Upper lobe of right lung (tissue), 1 donor: ENCODE measurements around the gene ELN. TPM values are rescaled to one million over a fixed set of nuclear protein-coding genes. Genes with fewer than 3 reads are reported as not detected.
A peak's percentile ranks its signal among the peaks of the same experiment; 100 is the strongest.

Experiments
- ATAC-seq: fragments of 200-7000 bp; cut with Tn5 transposase; one replicate; pipeline ENCODE4 v1.9.1; 2020; ENCODE audit warnings: mild to moderate bottlenecking, moderate library complexity
- DNase-seq: peaks from one replicate; pipeline ENCODE4 v3.0.0-alpha.2; 2020
- H3K27ac ChIP-seq: fragments of 200-600 bp; one replicate; pipeline ENCODE4 v1.8.0; 2022
- H3K27me3 ChIP-seq: fragments of 200-600 bp; one replicate; pipeline ENCODE4 v1.8.0; 2022; ENCODE audit warnings: mild to moderate bottlenecking
- H3K36me3 ChIP-seq: fragments of 200-600 bp; one replicate; pipeline ENCODE4 v1.8.0; 2022
- H3K4me1 ChIP-seq: fragments of 200-600 bp; one replicate; pipeline ENCODE4 v1.8.0; 2022
- H3K4me3 ChIP-seq: fragments of 200-600 bp; one replicate; pipeline ENCODE4 v1.8.0; 2022; ENCODE audit warnings: mild to moderate bottlenecking
- H3K9me3 ChIP-seq: fragments of 200-600 bp; one replicate; pipeline ENCODE4 v1.8.0; 2022
- CTCF ChIP-seq: fragments of 200-600 bp; IDR thresholded peaks from one replicate; pipeline ENCODE4 v1.8.0; 2022; ENCODE audit warnings: antibody characterized with exemption
- intact Hi-C: fragments of 100-400 bp; cut with DNase I; formaldehyde crosslinking; loops from one replicate; pipeline ENCODE4 v1.11.0; 2022
- total RNA-seq: library from RNA; stranded (reverse); fragmentation: NEBNext Ultra II Directional; extraction: Animal tissue kit (Norgen Biotek cat#: 25700); gene quantifications from one replicate; pipeline ENCODE4 v1.2.1, GENCODE V29; 2021
- donor health status: DM: no; HTN: yes; CAD: no; lungs with severe emphysema.

The ELN gene
- total RNA-seq, 1 donor from 2014 or later, result 231 TPM

GRCh38 chr7:74025730-74026129 is 2.2 kb upstream of the ELN start:
- intact Hi-C loops, result loop anchor here (10.0 kb wide), 1 partner anchor 161 kb away; the partner anchor contains the start of gene TMEM270
- no peak for ATAC-seq
- no peak for DNase-seq
- H3K27me3 ChIP-seq, result peaks cover 5% of the 10 kb centered on the region
- no peaks in the 10 kb centered on the region for H3K9me3 ChIP-seq
- H3K36me3 ChIP-seq, result no peaks in the 10 kb centered on the region
- no peak overlapping the region for H3K27ac ChIP-seq
- peaks cover 27% of the 10 kb centered on the region for H3K4me1 ChIP-seq
- TF ChIP-seq CTCF, result no peak
- no peak overlapping the region for H3K4me3 ChIP-seq

GRCh38 chr7:74026406-74026902 is 1.5 kb upstream of the ELN start:
- Histone ChIP-seq H3K27me3 (peaks cover 5% of the 10 kb centered on the region), H3K9me3 (no peaks in the 10 kb centered on the region), H3K4me1 (peaks cover 27% of the 10 kb centered on the region), H3K36me3 (no peaks in the 10 kb centered on the region), H3K4me3 (no peak overlapping the region), H3K27ac (peak overlapping the region; percentile 87)
- DNase-seq (no peak), ATAC-seq (no peak)
- intact Hi-C loops, result loop anchor here (10.0 kb wide), 1 partner anchor 162 kb away; the partner anchor contains the start of gene TMEM270
- no peak for TF ChIP-seq CTCF

- peak overlapping the region; percentile 87 for H3K27ac ChIP-seq
- intact Hi-C loops, result loop anchor here (10.0 kb wide), 1 partner anchor 162 kb away; the partner anchor contains the start of gene TMEM270
- H3K4me1 ChIP-seq, result peaks cover 30% of the 10 kb centered on the region
- DNase-seq (peak; percentile 87), ATAC-seq (peak; percentile 79)
- peaks cover 5% of the 10 kb centered on the region for H3K27me3 ChIP-seq
- no peaks in the 10 kb centered on the region for H3K36me3 ChIP-seq
- peak; percentile 94 for TF ChIP-seq CTCF
- H3K9me3 ChIP-seq, result no peaks in the 10 kb centered on the region
- peak overlapping the region; percentile 61 for H3K4me3 ChIP-seq
Measured at GRCh38 chr7:74026903-74027682, 880 bp upstream of the ELN start.

GRCh38 chr7:74028321-74028838 is 407 bp downstream of the ELN start:
- intact Hi-C loops, result loop anchor here (10.0 kb wide), 1 partner anchor 164 kb away; the partner anchor contains the start of gene TMEM270
- no peak for DNase-seq
- peak overlapping the region; percentile 61 for H3K4me3 ChIP-seq
- no peaks in the 10 kb centered on the region for H3K36me3 ChIP-seq
- H3K9me3 ChIP-seq, result no peaks in the 10 kb centered on the region
- TF ChIP-seq CTCF, result no peak
- H3K4me1 ChIP-seq, result peaks cover 32% of the 10 kb centered on the region
- peak overlapping the region; percentile 87 for H3K27ac ChIP-seq
- no peak for ATAC-seq
- H3K27me3 ChIP-seq, result peaks cover 5% of the 10 kb centered on the region

GRCh38 chr7:74029089-74029785 is 1.3 kb downstream of the ELN start:
- Histone ChIP-seq H3K27ac (peak overlapping the region; percentile 87), H3K36me3 (no peaks in the 10 kb centered on the region), H3K4me3 (peak overlapping the region; percentile 61), H3K27me3 (peaks cover 5% of the 10 kb centered on the region), H3K9me3 (no peaks in the 10 kb centered on the region), H3K4me1 (peaks cover 36% of the 10 kb centered on the region)
- TF ChIP-seq CTCF, result no peak
- DNase-seq, result no peak
- intact Hi-C loops, result loop anchor here (10.0 kb wide), 1 partner anchor 164 kb away; the partner anchor contains the start of gene TMEM270
- ATAC-seq, result no peak
